Endothelial cell of umbilical vein (primary cell): ENCODE results near the gene CETP. TPM values are rescaled to one million over a fixed set of nuclear protein-coding genes. Genes with fewer than 3 reads are reported as not detected.

Experiments used
- BruUV-seq: library from RNA; stranded (reverse); fragments of 400-500 nt; replicated peaks from 2 replicates; lab custom pipeline; 2021; lab: Mats Ljungman, UMichigan
- CTCF ChIA-PET: fragments of 300-600, 350-600 bp; sonication (Branson Sonifier 250); formaldehyde crosslinking; loops from one replicate; lab custom pipeline; 2021; ENCODE audit warnings: antibody characterized with exemption, inconsistent platforms; lab: Charles Lee
- POLR2A ChIA-PET: fragments of 300-600, 350-600 bp; sonication (Branson Sonifier 250); formaldehyde crosslinking; loops from one replicate; lab custom pipeline; 2021; ENCODE audit warnings: antibody characterized with exemption, inconsistent platforms; lab: Charles Lee
- DNase-seq: peaks from one replicate; pipeline ENCODE4 v3.0.0-alpha.2; 2011; ENCODE audit warnings: low read depth, low spot score
- FAIRE-seq: peaks from 2 replicates; lab custom pipeline; 2011; peaks lifted over from hg19 to GRCh38; lab: Jason Lieb, UNC
- H2AFZ ChIP-seq: 2 replicates; pipeline ENCODE4 v1.6.0; 2012; ENCODE audit warnings: low read depth, low read length, control low read depth, inconsistent platforms
- H3K27ac ChIP-seq: 2 replicates; pipeline ENCODE4 v1.5.1; 2011; ENCODE audit warnings: low read depth, mild to moderate bottlenecking, control low read depth, low read length, moderate library complexity; ENCODE audit not compliant: insufficient read depth
- H3K27me3 ChIP-seq, 2 experiments: 2 replicates each; pipeline versions ENCODE4 v1.6.0 to v1.6.1; 2011; ENCODE audit warnings: low read length in 2 of 2, mixed read lengths in 1 of 2; ENCODE audit not compliant: control insufficient read depth in 2 of 2, insufficient read depth in 2 of 2
- H3K36me3 ChIP-seq, 2 experiments: 2 replicates in 1 of 2; 3 replicates in 1 of 2; pipeline ENCODE4 v1.5.1; 2011; ENCODE audit warnings: low read length in 2 of 2, mild to moderate bottlenecking in 1 of 2, moderate library complexity in 1 of 2; ENCODE audit not compliant: control insufficient read depth in 2 of 2, insufficient read depth in 2 of 2; ENCODE audit errors: extremely low read depth in 1 of 2
- H3K4me1 ChIP-seq: 3 replicates; pipeline ENCODE4 v1.5.1; 2011; ENCODE audit warnings: mild to moderate bottlenecking, low read length; ENCODE audit not compliant: control insufficient read depth, insufficient read depth; ENCODE audit errors: extremely low read depth
- H3K4me2 ChIP-seq: 2 replicates; pipeline ENCODE4 v1.6.1; 2011; ENCODE audit warnings: low read length, control low read depth, mixed read lengths; ENCODE audit not compliant: insufficient read depth
- H3K4me3 ChIP-seq, 3 experiments: fragments of 200-600 bp in 1 of 3; sonication (generic), shearing (Covaris generic) in 1 of 3; replicated peaks in 1 of 3; 2 replicates each; pipeline ENCODE4 v1.5.1; 2011 to 2016; ENCODE audit warnings: control low read depth in 3 of 3, low read length in 3 of 3, mild to moderate bottlenecking in 2 of 3, inconsistent platforms in 1 of 3, low read depth in 1 of 3, moderate library complexity in 1 of 3; ENCODE audit not compliant: insufficient read depth in 1 of 3
- H3K79me2 ChIP-seq: 2 replicates; pipeline ENCODE4 v1.6.0; 2012; ENCODE audit warnings: low read length, inconsistent platforms; ENCODE audit not compliant: control insufficient read depth, insufficient read depth
- H3K9ac ChIP-seq: replicated peaks from 2 replicates; pipeline ENCODE3; 2011; ENCODE audit warnings: low read length, control low read depth; ENCODE audit not compliant: insufficient read depth; ENCODE audit errors: extremely low read depth
- H3K9me1 ChIP-seq: replicated peaks from 3 replicates; pipeline ENCODE4 v1.6.0; 2011; ENCODE audit warnings: mild to moderate bottlenecking, low read length; ENCODE audit not compliant: control insufficient read depth, insufficient read depth; ENCODE audit errors: extremely low read depth
- H3K9me3 ChIP-seq: replicated peaks from 2 replicates; pipeline ENCODE4 v1.5.1; 2012; ENCODE audit warnings: low read length, inconsistent platforms; ENCODE audit not compliant: control insufficient read depth, insufficient read depth
- H4K20me1 ChIP-seq: replicated peaks from 2 replicates; pipeline ENCODE3; 2011; ENCODE audit warnings: mild to moderate bottlenecking, low read length; ENCODE audit not compliant: control insufficient read depth, insufficient read depth; ENCODE audit errors: extremely low read depth
- EZH2 ChIP-seq: IDR thresholded peaks from 2 replicates; pipeline ENCODE4 v1.6.1; 2012; ENCODE audit warnings: borderline replicate concordance, low read depth, mild to moderate bottlenecking, moderate library complexity, low read length, inconsistent platforms; ENCODE audit not compliant: severe bottlenecking
- FOS ChIP-seq: IDR thresholded peaks from 2 replicates; pipeline ENCODE4 v1.6.1; 2011; ENCODE audit warnings: mild to moderate bottlenecking, low read length, moderate library complexity, borderline replicate concordance; ENCODE audit not compliant: insufficient read depth
- GATA2 ChIP-seq: IDR thresholded peaks from 2 replicates; pipeline ENCODE4 v1.7.0; 2011; ENCODE audit warnings: low read depth, mild to moderate bottlenecking, moderate library complexity, mixed read lengths, low read length; ENCODE audit not compliant: insufficient read length, insufficient read depth
- JUN ChIP-seq: IDR thresholded peaks from 2 replicates; pipeline ENCODE4 v1.6.1; 2011; ENCODE audit warnings: borderline replicate concordance, low read depth; ENCODE audit not compliant: insufficient read length, insufficient read depth
- MYC ChIP-seq: IDR thresholded peaks from one replicate; pipeline ENCODE4 v1.6.1; 2011; ENCODE audit warnings: mild to moderate bottlenecking, low read depth, low read length
- POLR2A ChIP-seq: IDR thresholded peaks from 2 replicates; pipeline ENCODE4 v1.6.1; 2012; ENCODE audit warnings: low read depth, mild to moderate bottlenecking, control low read depth, low read length
- POLR2AphosphoS5 ChIP-seq: IDR thresholded peaks from 2 replicates; pipeline ENCODE4 v1.6.1; 2012; ENCODE audit warnings: low read depth, mild to moderate bottlenecking, control low read depth, low read length, moderate library complexity; ENCODE audit not compliant: insufficient read depth
- dilution Hi-C: fragments of 300-500 bp; cut with MboI; formaldehyde crosslinking; loops from one replicate; pipeline ENCODE4 v1.15.0; 2019; ENCODE audit warnings: low sequenced_read_pairs; ENCODE audit not compliant: extremely low pct_ligation_motif_present
- intact Hi-C: fragments of 100-400 bp; cut with micrococcal nuclease; formaldehyde crosslinking; loops from one replicate; pipeline ENCODE4 v1.10.0; 2022
- polyA plus RNA-seq, 4 experiments: library from polyadenylated mRNA; depleted of rRNA in 3 of 4; stranded (reverse) in 3 of 4; unstranded in 1 of 4; fragments of >200 nt; gene quantifications; 2 replicates each; pipeline versions ENCODE4 v1.2.1 to v1.2.3, GENCODE V29; 2011 to 2012; ENCODE audit warnings: missing spikeins in 1 of 4
- total RNA-seq: library from RNA; stranded (reverse); gene quantifications from 2 replicates; pipeline ENCODE4 v1.2.3, GENCODE V29; 2021
- TF ChIP-seq, protein P1 (sequence below), 2 donors: IDR thresholded peaks; 1 replicate in 1 of 2; 2 replicates in 1 of 2; pipeline ENCODE4 v1.5.1; 2011; ENCODE audit warnings: low read length in 2 of 2, mild to moderate bottlenecking in 2 of 2, moderate library complexity in 2 of 2, control low read depth in 1 of 2, inconsistent platforms in 1 of 2, low read depth in 1 of 2; ENCODE audit not compliant: insufficient read depth in 1 of 2; ENCODE audit errors: extremely low read depth in 1 of 2
- TF ChIP-seq, protein P2 (sequence below): IDR thresholded peaks from 2 replicates; pipeline ENCODE4 v1.6.1; 2011; ENCODE audit not compliant: insufficient read depth, insufficient read length

CETP gene
- total and polyA plus RNA-seq, 2 donors (not counting 3 experiments of a cell fraction or from before 2014, with no cell fraction given): 2.2 to 2.8 TPM

DNA sequence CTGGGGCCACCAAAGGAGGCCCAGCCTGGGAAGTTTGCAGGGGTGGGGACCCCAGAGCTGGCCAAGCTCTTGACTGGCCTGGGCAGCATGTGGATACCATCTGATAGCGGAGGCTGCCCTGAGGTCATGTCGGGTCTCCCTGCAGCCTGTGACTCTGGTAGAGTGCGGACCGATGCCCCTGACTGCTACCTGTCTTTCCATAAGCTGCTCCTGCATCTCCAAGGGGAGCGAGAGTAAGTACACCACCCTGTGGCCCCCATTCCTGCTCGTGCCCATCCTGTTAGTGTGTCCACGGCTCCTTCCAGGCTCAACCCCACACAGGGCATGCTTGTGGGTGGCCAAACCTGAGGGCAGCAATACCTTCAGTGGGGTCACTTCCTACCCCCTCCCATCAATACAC is 8.0 kb downstream of the CETP start:
- CTCF ChIA-PET: interaction anchor here (1.0 to 2.9 kb wide), 3 partner anchors 58 to 123 kb away, joined by 3 to 16 read pairs (median 4); partner anchors contain the start of gene CPNE2
- FAIRE-seq (no peak), DNase-seq (no peak)
- H3K79me2 ChIP-seq: no peaks in the 10 kb centered on the region
- no peak overlapping the region for H2AFZ ChIP-seq
- TF ChIP-seq, protein P1, sequence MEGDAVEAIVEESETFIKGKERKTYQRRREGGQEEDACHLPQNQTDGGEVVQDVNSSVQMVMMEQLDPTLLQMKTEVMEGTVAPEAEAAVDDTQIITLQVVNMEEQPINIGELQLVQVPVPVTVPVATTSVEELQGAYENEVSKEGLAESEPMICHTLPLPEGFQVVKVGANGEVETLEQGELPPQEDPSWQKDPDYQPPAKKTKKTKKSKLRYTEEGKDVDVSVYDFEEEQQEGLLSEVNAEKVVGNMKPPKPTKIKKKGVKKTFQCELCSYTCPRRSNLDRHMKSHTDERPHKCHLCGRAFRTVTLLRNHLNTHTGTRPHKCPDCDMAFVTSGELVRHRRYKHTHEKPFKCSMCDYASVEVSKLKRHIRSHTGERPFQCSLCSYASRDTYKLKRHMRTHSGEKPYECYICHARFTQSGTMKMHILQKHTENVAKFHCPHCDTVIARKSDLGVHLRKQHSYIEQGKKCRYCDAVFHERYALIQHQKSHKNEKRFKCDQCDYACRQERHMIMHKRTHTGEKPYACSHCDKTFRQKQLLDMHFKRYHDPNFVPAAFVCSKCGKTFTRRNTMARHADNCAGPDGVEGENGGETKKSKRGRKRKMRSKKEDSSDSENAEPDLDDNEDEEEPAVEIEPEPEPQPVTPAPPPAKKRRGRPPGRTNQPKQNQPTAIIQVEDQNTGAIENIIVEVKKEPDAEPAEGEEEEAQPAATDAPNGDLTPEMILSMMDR (IDR thresholded peaks at IDR 0.05; ENCODE audit: extremely low read depth in 1 of 2, insufficient read depth in 1 of 2, low read depth in 1 of 2, low read length in 2 of 2): no peak
- TF ChIP-seq, protein P2, sequence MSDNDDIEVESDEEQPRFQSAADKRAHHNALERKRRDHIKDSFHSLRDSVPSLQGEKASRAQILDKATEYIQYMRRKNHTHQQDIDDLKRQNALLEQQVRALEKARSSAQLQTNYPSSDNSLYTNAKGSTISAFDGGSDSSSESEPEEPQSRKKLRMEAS: no peak
- TF ChIP-seq GATA2 (no peak), POLR2AphosphoS5 (no peak), MYC (no peak), FOS (no peak), JUN (no peak), EZH2 (no peak), POLR2A (no peak)
- no peaks in the 10 kb centered on the region for H4K20me1 ChIP-seq
- POLR2A ChIA-PET: no interaction called here
- no TSS peak for BruUV-seq
- no peaks in the 10 kb centered on the region for H3K27me3 ChIP-seq
- no peak overlapping the region for H3K9ac ChIP-seq
- H3K4me1 ChIP-seq: peaks cover 3% of the 10 kb centered on the region
- H3K9me1 ChIP-seq: no peaks in the 10 kb centered on the region
- no peaks in the 10 kb centered on the region for H3K9me3 ChIP-seq
- no peak overlapping the region for H3K4me2 ChIP-seq
- H3K36me3 ChIP-seq: no peaks in the 10 kb centered on the region
- intact Hi-C loops (no loop called here), dilution Hi-C loops (no loop called here)
- H3K4me3 ChIP-seq: no peak overlapping the region
- no peak overlapping the region for H3K27ac ChIP-seq
